Myocyte (in vitro differentiated cells): ENCODE results near the gene ENTR1. TPM values are rescaled to one million over a fixed set of nuclear protein-coding genes. Genes with fewer than 3 reads are reported as not detected.

Experiments
- DNase-seq: peaks from one replicate; pipeline ENCODE4 v3.0.0-alpha.2; 2012; ENCODE audit warnings: low read depth
- total RNA-seq: library from RNA; depleted of rRNA; stranded (reverse); fragments of >200 nt; gene quantifications from 2 replicates; pipeline ENCODE4 v1.2.3, GENCODE V29; 2014

ENTR1 gene
- total RNA-seq, 1 donor from 2014 or later, result 46.6 TPM

GRCh38 chr9:136398286-136398685 lies 12.1 kb downstream of the ENTR1 start:
- no peak for DNase-seq

DNA sequence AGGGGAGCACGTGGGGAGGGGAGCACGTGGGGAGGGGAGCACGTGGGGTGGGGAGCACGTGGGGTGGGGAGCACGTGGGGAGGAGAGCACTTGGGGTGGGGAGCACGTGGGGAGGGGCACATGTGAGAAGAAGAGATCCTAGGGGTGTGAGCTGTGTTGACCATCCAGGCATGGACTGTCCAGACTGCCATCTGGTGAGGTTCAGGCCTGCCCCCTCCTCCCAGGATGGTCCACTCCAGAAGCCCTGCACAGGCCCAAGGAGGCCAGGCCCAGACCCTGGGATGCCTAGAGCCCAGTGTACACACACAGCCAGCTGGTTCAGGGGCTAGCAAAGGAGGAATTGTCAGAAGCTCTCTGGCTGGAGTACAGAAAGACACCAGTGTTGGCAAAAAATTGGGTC lies 12.8 kb downstream of the ENTR1 start:
- DNase-seq, result no peak

DNA sequence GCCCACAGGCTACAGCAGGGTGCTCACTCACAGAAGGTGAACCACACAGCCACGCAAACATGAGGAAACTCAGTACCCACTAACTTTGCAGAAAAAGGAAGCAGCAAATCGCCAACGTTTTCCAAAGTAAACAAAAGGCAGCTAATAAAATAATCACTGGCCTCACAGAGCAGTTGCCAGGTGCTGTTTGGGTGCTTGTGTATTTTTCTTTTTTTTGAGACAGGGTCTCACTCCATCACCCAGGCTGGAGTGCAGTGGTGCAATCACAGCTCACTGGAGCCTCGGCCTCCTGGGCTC lies 14.2 kb downstream of the ENTR1 start:
- no peak for DNase-seq

DNA sequence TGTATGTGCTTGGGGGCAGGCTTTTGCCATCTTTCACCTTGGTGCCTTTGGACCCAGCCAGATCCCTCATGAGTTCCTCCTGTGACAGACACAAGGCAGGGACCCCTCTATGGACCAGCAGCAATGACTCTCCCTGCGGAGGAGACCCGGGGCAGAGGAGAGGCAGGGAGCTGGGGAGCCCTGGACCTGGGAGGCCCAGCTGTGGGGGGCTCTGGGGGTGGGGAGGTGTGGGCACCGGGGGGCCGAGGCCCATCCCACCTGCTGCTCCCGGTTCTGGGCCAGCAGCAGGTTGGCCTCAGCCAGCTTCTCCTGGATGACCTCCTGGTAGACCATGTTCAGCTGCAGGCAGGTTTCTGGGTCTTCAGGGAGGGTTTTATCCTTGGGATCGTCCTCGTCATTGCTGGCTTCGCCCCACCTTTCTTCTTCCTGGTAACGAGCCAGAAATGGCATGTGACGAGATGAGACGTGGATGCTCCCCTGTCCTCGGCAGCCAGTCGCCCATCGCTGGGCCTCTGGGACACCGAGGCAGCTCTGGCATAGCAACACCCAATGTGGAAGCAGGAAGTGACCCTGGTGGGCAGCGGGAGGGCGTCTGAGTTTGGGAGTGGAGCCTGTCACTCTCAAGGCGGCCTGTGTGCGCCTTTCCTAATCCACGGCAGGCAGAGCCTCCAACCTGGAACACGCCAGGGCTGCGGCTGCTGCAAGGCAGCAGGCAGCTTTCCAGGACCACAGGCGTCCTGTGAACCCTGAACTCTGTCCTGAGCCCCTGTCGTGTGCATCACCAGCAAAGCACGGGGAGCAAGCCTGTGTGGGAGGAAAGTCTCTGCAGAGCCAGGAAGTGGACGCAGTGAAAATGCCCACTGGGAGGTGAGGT lies 14.8 kb downstream of the ENTR1 start:
- DNase-seq, result no peak

DNA sequence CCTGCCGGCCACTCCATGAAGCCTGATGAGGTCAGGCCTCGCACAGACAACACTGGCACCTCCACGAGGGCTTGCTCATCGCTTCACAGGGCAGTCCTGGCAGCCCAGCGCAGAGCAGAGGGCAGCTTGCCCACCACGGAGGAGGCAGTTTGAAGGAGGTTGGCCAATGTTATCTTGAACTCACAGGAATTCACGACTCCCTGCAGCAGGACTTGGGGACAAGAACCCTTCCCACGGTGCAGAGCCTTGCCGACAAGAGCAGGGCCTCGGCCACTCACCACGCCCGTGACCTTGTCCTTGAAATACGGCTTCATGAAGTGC lies 15.4 kb downstream of the ENTR1 start:
- no peak for DNase-seq

DNA sequence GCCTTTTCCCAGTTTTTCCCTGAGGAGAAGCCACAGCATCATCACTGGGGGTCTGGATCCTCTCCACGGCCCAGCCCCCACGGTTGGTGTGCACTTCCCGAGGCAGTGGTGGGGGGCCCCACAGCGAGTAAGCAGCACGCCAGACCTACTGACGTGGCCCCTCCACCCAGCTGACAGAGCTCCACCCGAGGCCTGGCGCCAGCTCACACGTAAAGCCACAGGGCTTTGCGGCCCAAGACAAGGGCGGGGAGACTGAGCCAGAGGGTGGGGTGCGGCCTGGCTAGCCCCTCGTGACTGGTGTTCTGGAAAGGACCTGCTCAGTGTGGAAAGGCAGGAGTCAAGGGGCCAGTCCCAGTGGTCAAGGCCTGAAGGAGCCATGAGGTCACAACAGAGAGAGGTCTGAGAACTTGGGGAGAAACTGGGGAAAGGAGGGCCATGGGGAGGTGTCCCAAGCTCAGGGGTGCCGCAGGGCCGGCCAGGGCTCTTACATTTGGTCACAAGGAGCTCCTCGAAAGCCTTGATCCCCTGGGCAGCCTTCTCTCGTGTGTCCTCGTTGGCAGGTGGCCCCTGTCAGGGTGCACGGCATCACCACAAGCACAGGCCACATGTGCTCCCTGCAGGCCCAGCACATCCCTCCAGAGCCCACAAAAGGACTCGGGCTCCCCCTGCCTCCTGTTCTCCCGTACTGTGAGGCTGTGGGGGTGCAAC lies 15.9 kb downstream of the ENTR1 start:
- no peak for DNase-seq

DNA sequence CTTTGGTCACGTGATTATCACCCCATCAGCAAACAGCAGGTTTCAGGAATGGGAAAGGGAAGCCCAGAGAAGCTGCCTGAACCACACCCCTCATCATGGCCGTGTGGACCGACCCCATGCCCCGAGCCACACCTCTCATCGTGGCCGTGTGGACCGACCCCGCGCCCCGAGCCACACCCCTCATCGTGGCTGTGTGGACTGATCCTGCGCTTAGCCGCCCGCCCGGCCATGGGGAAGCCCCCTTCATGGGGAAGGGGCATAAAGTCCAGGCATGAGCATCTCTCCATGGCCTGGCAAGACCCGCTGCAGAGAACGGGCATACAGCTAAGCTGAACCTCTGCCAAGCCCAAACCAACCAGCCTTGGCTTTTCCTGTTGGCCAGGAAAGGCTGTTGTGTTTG lies 16.9 kb downstream of the ENTR1 start:
- no peak for DNase-seq

- no peak for DNase-seq
These were observed 17.6 kb downstream of the ENTR1 start for GRCh38 chr9:136392538-136393449.

GRCh38 chr9:136391737-136392537 lies 18.5 kb downstream of the ENTR1 start:
- DNase-seq, result no peak

DNA sequence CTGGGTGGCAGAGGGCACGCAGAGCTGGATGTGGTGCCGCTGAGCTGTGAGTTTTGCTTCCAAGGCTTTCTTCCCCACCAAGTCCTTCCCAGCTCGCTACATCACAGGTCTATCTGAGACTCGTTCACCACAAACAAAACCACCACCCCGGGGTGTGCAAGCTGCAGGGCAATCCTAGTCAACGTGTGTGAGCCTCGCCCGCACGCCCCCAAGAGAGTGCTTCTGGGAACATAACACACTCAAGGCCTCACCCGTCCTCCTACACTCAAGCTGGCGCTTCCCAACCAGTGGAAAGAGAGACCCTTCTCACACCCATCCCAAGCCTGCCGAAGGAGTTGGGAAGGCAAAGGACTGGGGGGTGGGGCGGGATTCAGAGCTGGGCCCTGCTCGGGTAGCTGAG lies 21.0 kb downstream of the ENTR1 start:
- no peak for DNase-seq

- no peak for DNase-seq
These were observed 23.2 kb downstream of the ENTR1 start for GRCh38 chr9:136387217-136387616.

GRCh38 chr9:136386018-136386417 lies 24.4 kb downstream of the ENTR1 start:
- DNase-seq, result no peak

DNA sequence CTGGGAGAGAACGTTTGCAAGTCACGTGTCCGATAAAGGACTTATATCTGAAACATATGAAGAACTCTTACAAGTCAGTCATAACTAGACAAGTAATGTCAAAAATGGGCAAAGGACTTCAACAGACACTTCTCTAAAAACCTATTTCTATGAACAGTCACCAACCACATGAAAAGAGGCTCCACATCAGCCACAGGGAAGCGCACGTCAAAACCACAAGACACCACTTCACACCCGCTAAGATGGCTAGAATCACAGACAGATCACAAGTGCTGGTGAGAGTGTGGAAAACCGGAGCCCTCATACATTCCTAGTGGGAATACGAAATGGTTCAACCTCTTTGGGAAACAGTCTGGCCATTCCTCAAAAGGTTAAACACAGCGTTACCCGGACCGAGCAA lies 25.4 kb downstream of the ENTR1 start:
- DNase-seq, result no peak

GRCh38 chr9:136383436-136383835 lies 27.0 kb downstream of the ENTR1 start:
- no peak for DNase-seq

GRCh38 chr9:136381966-136382513 lies 28.4 kb downstream of the ENTR1 start:
- DNase-seq, result no peak

DNA sequence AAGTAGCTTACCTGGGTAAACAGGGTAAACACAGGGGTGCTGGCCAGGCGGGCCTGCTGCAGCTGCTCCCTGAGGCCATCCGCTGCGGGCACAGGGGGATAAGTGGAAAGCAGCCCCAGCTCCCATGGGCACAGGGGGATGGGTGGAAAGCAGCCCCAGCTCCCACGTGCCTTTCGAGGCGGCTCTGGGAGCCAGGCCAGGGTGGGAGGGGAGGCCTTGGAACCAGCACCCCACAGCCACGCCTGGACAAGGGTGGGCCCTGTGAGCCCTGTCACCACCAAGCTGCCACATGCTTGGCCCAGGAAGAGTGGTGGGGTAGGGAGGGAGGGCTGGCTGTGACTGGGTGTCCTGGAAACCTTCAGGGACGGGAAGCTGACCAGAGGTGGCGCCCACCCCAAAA lies 29.1 kb downstream of the ENTR1 start:
- DNase-seq, result no peak

DNA sequence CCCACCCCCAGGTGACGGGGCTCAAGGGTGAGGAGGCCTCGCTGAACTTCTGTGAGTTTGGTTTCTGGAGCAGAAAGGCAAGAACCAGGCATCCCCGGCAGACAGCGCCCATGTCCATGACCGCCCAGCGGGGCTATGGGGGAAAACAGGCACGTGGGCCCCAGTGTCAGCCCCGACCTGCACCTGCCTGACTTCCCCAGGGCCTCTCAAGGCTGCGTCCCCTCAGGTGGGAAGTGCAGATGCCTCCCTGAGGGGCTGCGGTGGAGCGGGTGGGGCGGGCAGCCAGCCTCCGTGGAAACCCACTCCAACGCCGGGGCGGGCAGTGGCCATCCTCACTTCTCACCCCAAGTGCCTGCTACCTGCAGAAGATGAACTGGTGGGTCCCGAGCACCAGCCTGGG lies 30.0 kb downstream of the ENTR1 start:
- DNase-seq, result no peak

DNA sequence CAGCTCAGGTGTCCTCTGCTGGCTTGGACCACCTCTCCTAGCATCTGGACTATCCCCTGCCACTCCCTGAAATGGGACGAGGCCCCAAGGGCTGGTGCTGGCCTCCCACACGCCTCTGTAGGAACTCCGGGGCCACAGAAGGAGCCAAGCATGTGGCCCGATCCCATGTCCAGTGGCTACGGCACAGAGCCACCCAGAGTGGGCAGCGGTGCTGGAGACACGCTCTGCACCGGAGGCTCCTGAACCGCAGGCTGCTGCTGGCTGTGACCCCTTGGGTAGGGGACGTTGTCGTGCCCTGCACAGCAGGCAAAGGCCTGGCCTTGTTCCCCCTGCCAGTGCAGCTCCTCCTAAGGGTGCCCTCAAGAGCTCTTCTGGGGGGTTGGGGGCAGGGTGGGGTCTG lies 30.5 kb downstream of the ENTR1 start:
- DNase-seq, result no peak

- no peak for DNase-seq
These were observed 31.0 kb downstream of the ENTR1 start for GRCh38 chr9:136379401-136379800.

- DNase-seq, result no peak
These were observed 31.5 kb downstream of the ENTR1 start for GRCh38 chr9:136379003-136379287.
